Brain microvascular endothelial cell (primary cell): ENCODE results near the gene MGAT2.

Experiments
- DNase-seq: peaks from one replicate; pipeline ENCODE4 v3.0.0-alpha.2; 2020
- H3K27ac ChIP-seq: fragments of 250-450 bp; sonication (Bioruptor Pico); 2 replicates; pipeline ENCODE4 v1.5.1; 2020; ENCODE audit warnings: mild to moderate bottlenecking, moderate library complexity
- H3K27me3 ChIP-seq: fragments of 250-450 bp; sonication (Bioruptor Pico); replicated peaks from 2 replicates; pipeline ENCODE4 v1.5.1; 2020; ENCODE audit warnings: mild to moderate bottlenecking
- H3K36me3 ChIP-seq: fragments of 250-450 bp; sonication (Bioruptor Pico); replicated peaks from 2 replicates; pipeline ENCODE4 v1.5.1; 2020; ENCODE audit warnings: mild to moderate bottlenecking
- H3K4me3 ChIP-seq: 2 replicates; pipeline ENCODE4 v1.5.1; 2011; ENCODE audit warnings: low read depth, mild to moderate bottlenecking, control low read depth, low read length, moderate library complexity
- CTCF ChIP-seq: IDR thresholded peaks from 2 replicates; pipeline ENCODE4 v1.5.1; 2011; ENCODE audit warnings: low read depth, mild to moderate bottlenecking, moderate library complexity, low read length, control low read depth, inconsistent platforms; ENCODE audit errors: missing control alignments
- in situ Hi-C: cut with HindIII; loops from 2 replicates; pipeline ENCODE4 v1.10.0; 2017; ENCODE audit warnings: low sequenced_read_pairs, low pct_ligation_motif_present

MGAT2 gene

DNA sequence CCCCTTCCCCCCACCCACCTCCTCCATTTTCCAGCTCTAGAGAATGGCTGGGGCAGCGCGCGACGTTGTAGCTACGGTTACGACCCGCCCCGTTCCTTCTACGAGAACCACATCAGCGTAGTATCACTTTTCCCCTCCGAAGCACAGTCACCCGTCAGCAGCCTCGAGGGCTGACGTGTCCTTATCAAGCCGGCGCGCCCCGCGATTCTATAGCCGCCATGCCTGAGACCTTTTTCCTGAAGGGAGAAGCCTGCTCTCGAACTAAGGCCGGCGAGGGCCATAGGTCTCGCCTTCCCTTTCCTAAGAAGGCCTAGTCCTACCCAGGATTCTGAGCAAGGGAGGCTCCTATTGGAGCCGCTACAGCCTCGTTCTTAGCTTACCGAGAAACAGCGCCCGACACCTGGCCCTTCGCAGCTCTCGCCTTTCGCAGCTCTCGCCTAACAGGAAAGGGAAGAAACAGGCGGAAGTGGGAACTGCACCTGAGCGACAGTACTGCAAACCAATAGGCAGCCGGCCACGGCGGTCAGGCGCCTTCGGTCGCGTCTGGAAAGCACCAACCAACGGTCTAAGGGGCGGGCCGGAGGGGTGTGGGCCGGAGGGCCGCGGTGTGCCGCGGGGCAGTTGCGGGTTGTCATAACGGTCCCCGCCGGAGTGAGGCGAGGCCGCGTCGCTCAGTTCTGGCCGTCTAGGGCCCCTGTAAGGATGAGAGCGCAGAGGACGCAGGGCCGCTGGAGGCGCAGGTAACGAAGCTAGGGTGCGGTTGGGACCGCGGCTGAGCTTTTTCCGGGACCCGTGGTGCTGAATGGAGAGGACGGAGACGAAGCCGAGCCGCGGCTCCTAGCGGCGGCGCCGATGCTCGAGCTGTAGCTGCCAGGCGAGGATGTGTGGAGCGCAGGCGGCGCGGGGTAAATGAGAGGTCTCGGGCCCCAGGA is at the start of gene MGAT2, which contains the start of gene RPL36AL:
Gene MGAT2, plus strand, starts transcription at position 618 of the 932 bp plus-strand sequence. CDS start 470 bp downstream, outside the sequence.
Gene RPL36AL, minus strand, starts transcription at position 445 of the 932 bp plus-strand sequence. CDS start 1,522 bp downstream, outside the sequence.
- H3K36me3 ChIP-seq, result peaks cover 14% of the 10 kb centered on the region
- peak within 1 kb of the TSS; percentile 94 for H3K27ac ChIP-seq
- peak within 1 kb of the TSS; percentile 88 for H3K4me3 ChIP-seq
- in situ Hi-C loops, result no loop called here
- no peaks in the 10 kb centered on the region for H3K27me3 ChIP-seq
- TF ChIP-seq CTCF, result peak; percentile 56
- peak; percentile 99 for DNase-seq

- H3K4me3 ChIP-seq, result no peak overlapping the region
- peaks cover 7% of the 10 kb centered on the region for H3K36me3 ChIP-seq
- H3K27me3 ChIP-seq, result no peaks in the 10 kb centered on the region
- in situ Hi-C loops, result no loop called here
- H3K27ac ChIP-seq, result no peak overlapping the region
- DNase-seq, result no peak
- no peak for TF ChIP-seq CTCF
Observed at GRCh38 chr14:49574038-49574437, 46.6 kb upstream of the MGAT2 start.

DNA sequence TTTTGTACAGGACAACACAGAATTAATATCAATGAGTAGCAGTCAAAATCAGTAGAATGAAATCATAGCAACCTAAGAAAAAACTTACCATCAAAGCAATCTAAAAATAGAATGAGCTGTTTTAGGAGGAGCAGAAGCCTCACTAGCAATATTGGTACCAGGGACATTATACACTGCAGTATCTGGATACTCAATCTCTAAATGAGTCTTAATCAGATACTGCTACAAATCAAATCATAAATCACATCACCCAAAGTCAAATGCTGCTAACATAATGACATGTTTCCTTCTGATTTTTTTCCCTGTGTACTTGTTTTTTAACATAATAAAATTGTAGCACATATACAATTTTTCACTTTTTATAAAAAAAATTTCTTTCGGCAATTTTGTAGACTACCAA is 42.5 kb upstream of the MGAT2 start:
- no peak for DNase-seq
- in situ Hi-C loops, result no loop called here
- H3K36me3 ChIP-seq, result peaks cover 19% of the 10 kb centered on the region
- no peaks in the 10 kb centered on the region for H3K27me3 ChIP-seq
- no peak overlapping the region for H3K27ac ChIP-seq
- TF ChIP-seq CTCF, result no peak
- no peak overlapping the region for H3K4me3 ChIP-seq

DNA sequence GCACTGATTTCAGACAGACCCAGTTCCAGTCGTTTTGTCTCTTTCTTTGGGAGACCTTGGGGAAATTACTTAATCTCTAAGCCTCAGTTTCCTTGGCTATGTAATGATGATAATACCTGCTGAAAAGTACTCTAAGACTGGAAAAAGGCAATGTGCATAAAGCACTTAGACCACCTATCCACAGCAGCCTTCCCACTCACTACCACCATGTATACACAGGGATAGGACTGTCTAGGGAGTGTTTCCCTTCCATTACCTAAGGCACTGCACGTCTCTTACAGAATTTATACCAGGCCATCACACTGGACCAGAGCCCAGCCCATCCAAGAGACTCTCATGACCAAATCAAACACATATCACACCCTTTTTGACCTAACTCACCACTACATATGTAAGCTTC is 40.8 kb upstream of the MGAT2 start:
- in situ Hi-C loops, result no loop called here
- no peaks in the 10 kb centered on the region for H3K27me3 ChIP-seq
- no peak overlapping the region for H3K27ac ChIP-seq
- H3K4me3 ChIP-seq, result no peak overlapping the region
- no peak for TF ChIP-seq CTCF
- DNase-seq, result no peak
- H3K36me3 ChIP-seq, result peaks cover 31% of the 10 kb centered on the region

- Histone ChIP-seq H3K27me3 (no peaks in the 10 kb centered on the region), H3K36me3 (peaks cover 41% of the 10 kb centered on the region), H3K4me3 (no peak overlapping the region), H3K27ac (no peak overlapping the region)
- no peak for TF ChIP-seq CTCF
- no peak for DNase-seq
- in situ Hi-C loops, result no loop called here
Observed at GRCh38 chr14:49581209-49582112, 39.1 kb upstream of the MGAT2 start.
